Activated CD8-positive, alpha-beta memory T cell treated with anti-CD3 and anti-CD28 coated beads, Interleukin-2, amount 50 U/mL, for 1 hour (primary cell): ENCODE data around the gene MRPL55.
A peak's percentile ranks its signal among the peaks of the same experiment; 100 is the strongest.

Experiments
- DNase-seq: peaks from one replicate; pipeline ENCODE4 v3.0.0-alpha.2; 2020; ENCODE audit errors: extremely low read depth

The MRPL55 gene

DNA sequence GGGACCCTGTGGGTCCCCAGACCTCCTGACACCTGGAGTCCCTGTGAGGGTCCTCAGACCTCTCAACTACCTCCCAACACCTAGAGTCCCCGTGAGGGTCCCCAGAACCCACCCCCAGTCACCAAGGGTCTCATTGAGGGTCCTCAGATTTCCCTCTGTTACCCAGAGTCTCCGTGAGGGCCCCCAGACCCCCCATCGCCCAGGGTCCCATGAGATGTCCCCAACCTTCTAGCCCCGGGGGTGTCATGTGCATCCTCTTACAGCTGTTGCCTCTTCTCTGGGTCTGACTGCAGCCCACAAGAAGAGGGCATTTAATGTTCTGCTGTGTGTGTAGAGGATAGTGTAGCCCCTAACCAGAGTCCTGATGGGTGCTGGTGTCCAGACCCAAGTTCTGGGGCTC is 38.7 kb upstream of the MRPL55 start:
- DNase-seq = no peak

DNA sequence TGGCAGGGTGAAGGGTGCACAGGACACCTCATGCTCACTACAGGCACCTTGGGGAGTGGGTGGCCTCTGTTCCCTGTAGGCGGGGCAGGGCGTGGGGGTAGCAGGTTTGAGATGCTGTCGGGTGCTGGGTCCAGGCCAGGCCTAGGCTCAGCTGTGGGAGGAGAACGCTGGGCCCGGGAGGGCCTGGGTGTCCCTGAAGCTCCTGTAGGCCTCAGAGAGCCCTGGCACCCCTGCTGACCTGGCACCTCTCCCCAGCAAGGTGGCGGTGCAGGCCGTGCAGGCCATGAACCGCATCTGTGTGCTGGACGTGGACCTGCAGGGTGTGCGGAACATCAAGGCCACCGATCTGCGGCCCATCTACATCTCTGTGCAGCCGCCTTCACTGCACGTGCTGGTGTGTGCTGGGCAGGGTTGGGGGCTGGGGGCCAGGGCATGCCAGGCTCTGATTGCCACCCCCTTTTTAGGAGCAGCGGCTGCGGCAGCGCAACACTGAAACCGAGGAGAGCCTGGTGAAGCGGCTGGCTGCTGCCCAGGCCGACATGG is 38.1 kb upstream of the MRPL55 start:
- DNase-seq = no peak

DNA sequence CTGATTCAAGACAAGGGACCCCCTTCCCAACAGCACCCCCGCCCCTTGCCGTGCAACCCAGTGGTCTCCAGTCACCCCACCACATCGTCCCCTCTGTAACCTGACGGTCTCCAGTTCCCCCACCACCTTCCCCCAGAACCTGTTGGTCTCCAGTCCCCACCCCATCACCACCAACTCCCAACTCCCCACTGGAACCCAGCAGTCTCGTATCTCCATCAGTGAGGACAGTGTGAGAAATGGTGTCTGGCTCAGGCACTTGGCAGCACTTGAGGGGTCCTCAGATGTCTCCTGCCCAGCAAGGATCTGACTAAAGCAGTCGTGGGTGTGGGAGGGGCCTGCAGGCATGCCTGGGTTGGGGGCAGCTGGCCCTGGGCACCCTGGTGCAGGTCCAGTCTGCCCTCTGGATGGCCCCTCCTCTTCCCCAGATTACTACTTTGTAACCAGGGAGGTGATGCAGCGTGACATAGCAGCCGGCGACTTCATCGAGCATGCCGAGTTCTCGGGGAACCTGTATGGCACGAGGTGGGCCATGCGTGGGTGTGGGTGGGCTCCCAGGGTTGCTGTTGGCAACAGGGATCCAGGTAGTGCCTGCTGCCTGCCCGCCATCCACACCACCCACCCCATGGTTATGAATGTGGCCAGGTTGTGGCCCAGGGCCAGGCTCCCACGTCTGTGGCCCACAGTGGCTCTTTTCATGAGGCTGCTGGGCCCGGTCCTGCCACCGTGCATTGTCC is 37.5 kb upstream of the MRPL55 start:
- no peak for DNase-seq

DNA sequence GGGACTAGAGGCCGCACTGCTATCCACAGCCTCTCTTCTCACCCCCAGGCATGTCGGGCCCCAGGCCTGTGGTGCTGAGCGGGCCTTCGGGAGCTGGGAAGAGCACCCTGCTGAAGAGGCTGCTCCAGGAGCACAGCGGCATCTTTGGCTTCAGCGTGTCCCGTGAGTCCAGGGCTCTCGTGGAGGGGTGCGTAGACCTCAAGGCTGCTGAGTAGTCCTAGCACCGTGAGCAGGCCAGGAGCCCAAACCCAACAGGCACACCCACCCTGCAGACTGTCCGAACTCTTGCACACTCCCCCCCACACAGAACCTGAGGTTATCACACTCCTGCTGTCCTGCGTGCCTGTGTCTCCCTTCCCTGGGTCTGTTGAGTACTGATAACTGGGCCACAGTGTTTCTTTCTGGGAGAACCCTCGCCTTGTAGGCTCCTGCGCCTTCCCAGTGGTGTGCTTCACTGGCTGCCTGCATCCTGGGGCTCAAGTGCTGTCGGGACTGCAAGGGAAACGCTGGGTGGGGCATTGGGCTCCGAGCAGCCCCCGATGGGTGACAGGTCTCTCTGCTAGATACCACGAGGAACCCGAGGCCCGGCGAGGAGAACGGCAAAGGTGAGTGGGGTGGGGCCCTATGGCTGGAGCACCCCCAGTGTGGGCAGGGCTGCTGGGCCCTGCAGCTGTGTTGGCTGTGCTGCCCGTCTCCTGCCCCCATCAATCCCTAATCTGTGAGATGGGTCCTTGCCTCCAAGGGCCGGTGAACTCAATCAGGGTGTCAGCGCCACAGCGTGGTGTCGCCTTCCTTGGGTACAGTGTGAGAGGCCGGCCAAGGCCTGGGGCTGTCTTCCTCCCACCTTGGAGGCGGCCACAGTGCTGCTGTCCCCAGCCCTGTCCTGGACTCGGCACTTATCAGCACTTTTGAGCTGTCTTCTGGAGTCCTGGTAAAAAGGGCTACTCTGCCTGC is 36.6 kb upstream of the MRPL55 start:
- DNase-seq = no peak

DNA sequence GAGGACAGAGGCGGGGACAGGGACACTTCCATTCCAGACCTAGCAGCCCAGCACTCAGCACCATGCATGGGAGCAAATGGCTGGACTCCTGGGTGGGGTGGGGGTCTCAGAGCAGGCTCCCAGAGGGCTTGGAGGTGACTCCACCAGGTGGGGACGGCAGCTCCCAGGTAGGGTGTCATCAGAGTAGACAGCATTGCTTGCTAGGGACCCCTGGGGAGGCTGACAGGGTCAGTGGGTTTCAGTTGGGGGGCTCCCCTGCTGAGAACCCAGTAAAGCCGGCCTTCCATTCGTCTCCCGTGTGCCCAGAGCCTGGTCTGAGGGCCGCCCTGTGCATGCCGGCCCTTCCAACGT is 35.9 kb upstream of the MRPL55 start:
- DNase-seq = no peak

DNA sequence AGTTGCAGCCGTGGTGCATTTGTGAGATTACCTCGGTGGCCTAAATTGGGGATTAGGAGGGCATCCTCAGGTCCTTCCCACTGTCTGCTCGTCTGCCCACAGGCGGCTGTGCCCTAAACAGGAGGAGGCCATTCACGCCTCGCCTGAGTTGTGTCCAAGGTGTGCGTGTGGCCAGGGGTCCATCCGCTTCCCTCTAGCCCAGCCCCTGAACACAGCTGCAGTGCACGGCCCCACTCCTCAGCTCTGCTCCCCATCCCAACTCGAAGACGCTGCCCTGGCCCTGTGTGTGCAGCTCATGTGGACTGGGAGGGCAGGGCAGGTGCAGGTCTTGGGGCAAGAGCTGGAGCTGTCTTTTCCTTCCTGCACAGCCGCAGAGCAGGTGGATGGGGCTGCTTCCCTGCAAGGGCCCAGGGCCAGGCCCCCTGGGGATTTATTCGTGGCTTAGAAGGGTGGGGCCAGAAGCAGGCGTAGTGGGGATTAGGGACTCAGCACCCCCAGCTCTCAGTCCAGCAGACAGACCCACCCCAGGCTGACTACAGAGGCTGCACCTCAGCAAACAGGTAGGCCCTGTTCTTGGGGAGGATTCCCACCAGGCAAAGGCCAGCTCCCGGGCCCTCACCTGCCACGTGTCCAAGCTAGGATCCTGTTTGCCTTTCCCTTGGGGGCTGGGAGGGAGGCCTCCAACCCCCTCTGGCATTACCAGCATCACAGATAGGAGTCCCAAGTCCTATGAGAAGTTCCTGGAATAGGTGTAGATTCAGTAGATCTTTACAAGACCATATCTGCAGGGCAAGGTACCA is 35.3 kb upstream of the MRPL55 start:
- no peak for DNase-seq

DNA sequence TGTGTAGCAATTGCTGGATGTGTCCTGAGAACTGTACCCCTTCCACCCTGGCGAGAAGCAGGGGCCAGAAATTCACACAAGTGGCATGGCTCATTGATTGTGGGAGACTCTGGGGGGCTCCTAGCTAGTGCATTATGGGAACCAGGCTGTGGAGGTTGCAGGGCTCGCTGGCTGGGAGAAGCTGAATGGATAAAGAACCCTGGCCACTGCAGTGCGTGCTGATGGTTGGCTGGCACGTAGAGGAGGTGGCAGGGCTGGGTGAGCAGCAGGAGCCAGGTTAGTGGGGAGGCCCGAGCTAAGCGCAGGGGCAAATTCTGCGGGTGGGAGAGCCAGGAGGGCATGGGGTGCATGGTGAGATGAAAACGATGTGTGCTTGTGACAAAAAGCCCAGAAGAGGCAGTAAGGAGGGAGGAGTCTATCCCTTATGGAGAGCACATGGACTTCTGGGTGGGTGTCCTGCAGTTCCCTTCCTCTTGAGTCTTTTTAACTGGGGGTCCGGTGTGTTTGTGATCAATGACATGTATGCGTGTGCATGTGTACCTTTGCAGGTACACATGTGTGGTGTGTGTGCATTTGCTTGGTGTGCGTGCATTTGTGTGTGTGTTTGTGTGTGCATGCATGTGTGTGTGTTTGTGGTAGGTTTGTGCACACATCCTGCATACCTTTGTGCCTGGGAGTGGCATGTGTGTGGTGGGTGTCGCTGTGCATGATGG is 34.5 kb upstream of the MRPL55 start:
- DNase-seq = no peak

DNA sequence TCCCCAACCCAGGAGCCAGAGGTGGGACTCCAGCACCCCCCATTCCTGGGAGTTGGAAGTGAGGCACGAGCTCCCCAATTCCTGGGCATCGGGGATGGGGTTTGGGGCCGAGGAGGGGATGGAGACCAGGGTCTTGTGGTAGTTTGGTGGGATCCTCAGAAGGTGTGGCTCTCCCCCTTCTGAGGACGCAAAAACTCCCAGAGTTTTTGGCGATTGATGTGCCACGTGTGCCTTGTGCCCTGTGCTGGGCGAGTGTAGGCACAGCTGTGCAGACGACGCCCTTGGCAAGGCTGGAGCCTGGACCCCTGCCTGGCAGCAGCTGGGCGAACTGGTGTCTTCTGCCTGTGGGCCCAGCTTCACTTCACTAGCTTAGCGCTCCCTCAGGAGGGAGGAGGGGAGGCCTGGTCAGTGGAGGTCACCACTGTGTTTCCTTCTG is 33.6 kb upstream of the MRPL55 start:
- no peak for DNase-seq

DNA sequence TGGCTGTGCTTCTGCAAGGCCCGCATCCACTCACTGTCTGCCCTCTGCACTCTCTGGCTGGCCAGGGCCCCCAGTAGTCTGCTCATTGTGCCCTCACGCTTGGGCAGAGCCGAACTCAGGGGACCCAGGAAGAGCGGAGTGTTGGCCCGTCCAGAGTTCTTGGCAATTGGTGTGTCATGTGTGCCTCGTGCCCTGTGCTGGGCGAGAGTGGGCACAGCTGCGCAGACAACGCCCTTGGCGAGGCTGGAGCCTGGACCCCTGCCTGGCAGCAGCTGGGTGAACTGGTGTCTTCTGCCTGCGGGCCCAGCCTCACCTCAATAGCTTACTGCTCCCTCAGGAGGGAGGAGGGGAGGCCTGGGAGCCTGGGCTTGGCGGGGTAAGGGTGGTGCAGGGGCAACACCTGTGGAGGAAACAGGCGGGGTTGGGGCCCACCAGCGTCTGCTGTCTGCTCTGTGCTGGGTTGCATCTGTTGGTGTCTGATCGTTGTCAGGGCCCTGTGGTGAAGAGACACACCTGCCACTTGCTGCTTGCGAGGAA is 33.1 kb upstream of the MRPL55 start:
- no peak for DNase-seq

DNA sequence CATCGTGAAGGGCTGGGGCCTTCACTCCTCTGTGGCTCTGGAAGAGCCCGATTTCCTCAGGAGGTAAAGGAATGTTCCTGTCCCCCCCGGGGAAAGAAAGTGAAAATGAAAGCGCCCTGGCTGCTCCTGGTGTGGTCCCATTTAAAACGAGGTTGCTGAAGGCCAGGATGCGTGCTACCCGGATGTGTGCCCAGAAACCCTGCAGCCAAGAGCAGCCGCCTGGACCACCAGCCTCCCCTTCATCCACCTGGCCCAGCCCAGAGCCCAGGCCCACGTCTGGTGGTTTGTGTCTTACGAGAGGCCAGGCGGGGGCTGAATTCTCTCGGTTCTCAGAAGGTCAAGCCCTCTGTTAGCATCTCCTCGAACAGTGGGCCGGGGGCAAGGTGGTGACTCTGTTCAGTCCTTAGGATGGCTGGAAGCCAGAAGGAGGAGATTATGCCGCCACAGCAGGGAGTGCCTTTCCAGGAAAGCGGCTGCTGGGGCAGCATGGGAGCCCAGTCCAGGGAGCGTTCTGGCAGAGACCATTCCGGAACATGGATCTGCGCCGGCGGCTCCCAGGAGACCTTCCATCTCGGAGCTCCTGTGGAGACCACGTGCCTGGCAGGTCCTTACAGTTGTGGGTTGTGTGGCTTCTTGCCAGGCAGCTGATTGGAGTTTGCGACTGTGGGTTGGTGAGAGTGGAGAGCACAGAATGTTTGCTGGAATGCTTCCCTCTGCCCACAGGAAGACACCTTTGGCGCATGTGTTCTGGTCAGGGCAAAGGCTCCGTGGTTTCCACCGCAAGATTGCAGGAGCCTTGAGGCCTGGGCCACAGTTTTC is 32.3 kb upstream of the MRPL55 start:
- no peak for DNase-seq

DNA sequence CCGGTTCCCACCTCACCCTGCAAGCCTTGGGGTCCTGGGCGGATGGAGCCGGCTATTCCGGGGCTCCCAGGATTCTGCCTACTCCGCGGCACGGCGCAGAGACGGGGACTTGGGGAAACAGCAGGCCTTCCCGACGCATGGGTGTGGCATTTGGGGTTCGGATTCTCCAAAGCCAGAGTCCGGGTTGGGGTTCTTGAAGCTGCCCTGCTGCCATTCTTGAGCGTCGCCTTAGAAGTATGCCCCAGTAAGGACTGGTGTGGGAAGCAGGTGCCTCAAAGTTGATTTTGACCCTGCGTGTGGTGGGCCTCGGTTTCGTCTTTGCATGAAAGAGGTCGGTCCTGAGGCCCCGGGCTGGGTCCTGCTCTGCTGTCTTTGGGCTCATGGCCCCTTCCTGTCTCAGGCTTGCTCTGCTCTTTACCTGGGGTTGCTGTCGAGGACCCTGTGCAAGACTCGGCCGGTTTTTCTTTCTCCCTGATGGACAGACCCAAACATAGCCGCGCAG is 31.7 kb upstream of the MRPL55 start:
- DNase-seq = no peak

DNA sequence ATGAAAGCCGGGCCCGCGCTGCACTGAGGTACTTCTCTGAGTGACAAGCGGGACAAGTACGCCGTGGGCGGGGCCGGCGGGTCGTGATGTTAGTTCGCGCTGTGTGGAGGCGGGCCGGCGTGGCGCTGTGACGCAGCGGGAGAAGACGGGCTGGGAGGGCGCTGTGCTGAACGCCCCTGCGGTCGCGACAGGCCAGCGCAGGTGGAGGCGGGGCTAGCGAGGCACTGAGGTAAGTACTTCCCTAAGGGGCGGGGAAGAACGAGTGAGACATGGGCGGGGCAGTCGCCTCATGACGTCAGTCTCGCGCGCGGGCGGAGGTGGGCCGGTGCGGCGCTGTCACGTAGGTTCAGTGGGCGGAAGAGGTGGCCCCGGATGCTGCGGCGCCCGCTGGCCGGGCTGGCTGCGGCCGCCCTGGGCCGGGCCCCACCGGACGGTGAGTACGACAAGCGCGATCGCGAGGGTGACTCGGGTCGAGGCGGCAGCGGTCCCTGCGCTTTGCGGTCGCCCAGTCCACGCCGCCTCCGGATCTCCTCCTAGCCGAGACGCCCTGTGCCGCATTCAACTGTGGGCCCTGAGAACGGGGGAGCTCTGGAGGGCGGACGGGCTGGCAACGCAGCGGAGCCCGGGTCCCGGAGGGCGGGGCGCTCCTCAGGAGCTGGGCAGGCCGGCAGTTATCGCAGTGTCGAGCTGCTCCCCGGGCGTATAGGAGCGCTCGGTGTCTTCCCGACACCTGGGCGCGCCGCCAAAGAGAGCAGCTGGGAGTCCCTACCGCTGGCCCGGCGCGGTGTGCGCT is 31.0 kb upstream of the MRPL55 start, which contains the start of gene GUK1:
Gene GUK1 (plus strand): TSS at position 349 of the 793 bp plus-strand sequence. CDS start 24 bp downstream, at position 373.
- DNase-seq = peak; percentile 100

DNA sequence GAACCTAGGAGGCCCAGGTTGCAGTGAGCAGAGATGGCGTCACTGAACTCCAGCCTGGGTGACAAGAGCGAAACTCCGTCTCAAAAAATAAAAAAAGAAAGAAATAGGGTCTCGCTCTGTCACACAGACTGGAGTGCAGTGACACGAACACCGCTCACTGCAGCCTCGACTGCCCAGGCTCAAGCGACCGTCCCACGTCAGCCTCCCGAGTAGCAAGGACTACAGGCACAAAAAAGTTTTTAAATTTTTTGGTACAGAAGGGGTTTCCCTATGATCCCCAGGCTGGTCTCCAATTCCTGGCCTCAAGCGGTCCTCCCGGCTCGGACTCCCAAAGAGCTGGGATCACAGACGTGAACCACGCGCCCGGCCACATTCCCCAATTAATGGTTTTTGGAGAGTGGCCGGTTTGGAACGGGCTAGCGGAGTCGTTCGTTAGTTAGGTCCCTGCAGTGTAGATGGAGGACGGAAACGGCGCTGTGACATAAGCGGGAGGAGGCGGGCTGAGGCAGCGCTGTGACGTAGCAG is 30.4 kb upstream of the MRPL55 start:
- no peak for DNase-seq

DNA sequence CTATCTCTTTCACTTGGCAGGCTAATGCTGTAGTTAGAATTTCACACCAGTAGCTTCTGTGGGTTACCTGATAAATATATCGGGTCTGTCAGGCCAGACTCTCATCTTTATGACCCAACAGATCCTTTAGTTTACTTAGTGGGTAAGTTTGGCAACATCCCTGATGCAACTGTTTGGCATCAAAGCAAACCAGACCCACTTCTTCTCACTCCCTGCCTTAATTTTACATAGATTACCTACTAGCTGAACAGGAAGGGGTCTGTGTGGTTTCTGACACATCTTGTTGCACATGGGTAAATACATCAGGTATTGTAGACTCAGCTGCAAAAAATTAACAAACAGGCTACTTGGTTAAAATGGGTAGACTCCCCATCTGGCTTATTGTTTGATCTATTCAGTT is 27.8 kb upstream of the MRPL55 start:
- DNase-seq = no peak

DNA sequence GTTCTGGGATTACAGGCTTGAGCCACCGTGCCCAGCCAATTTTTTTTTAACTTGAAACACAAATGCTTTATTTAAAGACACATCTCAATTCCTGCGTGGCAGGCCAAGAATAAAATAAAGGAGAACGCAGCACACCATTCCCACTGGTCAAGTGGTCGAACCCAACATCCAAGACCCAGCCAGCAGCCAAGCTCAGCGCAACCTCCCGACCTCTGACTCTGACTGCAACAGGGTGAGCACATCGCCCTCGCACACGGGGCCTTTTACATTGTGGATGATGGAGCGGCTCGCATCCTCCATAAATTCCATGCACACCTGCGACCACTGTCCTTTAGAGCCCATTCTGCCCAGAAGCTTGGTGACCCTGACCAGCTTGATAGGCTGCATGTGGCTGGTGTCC is 25.5 kb upstream of the MRPL55 start:
- DNase-seq = no peak

DNA sequence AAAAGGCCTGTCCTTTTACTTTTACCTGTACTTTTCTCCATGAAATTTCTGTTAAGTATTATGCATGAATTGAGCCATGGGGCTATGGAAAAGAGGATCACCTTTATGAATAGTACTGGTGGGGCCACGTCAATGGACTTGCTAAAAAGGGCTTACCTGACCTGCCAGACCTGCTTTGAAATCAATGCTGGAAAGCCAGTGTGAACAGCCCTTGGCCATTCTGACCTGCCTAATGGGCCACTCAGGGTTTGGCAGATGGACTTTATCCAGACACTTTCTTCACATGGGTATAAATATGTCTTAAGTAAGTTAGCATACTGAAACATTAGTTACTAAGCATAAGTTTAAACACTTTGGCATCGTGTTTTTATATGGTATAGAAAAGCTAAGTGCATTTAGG is 22.7 kb upstream of the MRPL55 start:
- no peak for DNase-seq

DNA sequence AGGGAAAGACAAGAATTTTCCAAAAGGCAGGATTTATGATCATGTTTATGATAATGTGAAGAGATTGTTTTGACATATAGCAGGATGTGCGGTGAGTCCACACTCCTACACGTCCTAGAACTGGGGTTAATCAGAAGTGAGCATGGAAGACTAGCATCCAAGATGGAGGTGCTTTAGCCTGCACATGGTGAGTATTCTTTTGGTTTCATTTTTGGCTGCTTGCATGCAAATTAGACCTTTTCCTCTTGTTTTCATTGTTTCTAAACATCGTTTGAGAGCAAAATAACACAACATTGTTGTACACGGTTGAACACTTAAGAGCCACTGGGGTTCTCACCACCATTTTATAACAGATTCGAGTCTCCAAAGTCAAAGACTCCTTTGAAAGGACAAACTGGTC is 16.1 kb upstream of the MRPL55 start:
- no peak for DNase-seq

DNA sequence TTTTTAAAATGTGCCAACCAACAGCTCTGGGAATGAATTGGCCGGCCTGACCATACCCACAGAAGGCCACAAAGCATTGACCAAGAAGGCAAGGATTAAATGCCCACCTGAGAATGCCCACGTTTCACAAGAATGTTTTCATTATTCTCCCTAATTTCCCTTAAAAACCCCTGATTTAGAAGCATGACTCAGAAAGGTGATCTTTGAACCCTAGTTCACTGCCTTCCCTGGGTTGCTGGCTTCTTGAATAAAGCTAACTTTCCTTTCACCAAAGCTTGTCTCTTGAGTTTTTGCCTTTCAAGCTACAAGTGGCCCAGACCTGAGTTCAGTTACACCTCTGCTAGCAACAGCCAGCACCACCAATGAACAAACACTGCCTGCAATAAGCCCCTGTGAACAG is 14.4 kb upstream of the MRPL55 start:
- DNase-seq = no peak

DNA sequence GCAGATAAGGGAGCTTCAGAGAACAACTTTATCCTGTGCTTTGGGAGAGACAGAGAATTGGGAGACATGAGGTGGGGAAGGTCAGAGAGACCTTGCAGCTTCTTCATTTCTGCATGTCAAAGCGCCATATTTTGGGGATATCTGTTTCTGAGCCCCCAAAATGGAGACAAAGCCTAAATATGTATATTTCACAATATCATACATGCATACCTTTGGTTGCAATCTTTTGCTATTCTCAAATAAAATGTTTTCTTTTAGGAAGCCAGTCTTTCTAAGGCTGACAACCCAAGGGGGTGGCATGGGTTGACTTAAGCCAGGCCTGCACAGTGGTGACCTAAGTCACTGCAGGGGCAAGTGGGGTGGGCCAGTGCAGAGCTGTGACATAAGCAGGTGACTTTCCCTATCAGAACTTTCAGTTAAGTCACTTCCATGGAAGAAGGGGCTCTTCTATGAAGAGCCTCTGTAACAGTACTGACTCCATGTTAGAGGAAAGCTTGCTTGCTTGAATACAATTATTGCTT is 13.9 kb upstream of the MRPL55 start:
- DNase-seq = no peak
